ENCODE results near the gene ASB1. TPM values are rescaled to one million over a fixed set of nuclear protein-coding genes. Genes with fewer than 3 reads are reported as not detected.

ASB1 gene
- total RNA-seq, 1 experiment from 2014 or later, result 28.9 TPM

- Histone ChIP-seq H3K36me3 (ENCODE audit: low read depth, low read length) (peaks cover 2% of the 10 kb centered on the region; the same call in 1 of the 2 replicates), H3K4me2 (ENCODE audit: low read length) (no peak overlapping the region), H3K27ac (ENCODE audit: low read length) (no peak overlapping the region), H2AFZ (ENCODE audit: low read length) (no peak overlapping the region), H3F3A (ENCODE audit: low read length, unreplicated experiment) (peaks cover 2% of the 10 kb centered on the region), H3K9me3 (ENCODE audit: low read length) (peaks cover 6% of the 10 kb centered on the region; the same call in 1 of the 2 replicates), H3K9ac (ENCODE audit: low read length) (no peak overlapping the region), H4K20me1 (ENCODE audit: low read length) (no peaks in the 10 kb centered on the region), H3K27me3 (ENCODE audit: low read length) (no peaks in the 10 kb centered on the region), H3K4me3 (ENCODE audit: low read length) (no peak overlapping the region), H3K9me2 (replicated peaks; ENCODE audit: low read length) (no peaks in the 10 kb centered on the region), H3K4me1 (ENCODE audit: insufficient read depth, low read length) (peaks cover 5% of the 10 kb centered on the region), H3K79me2 (ENCODE audit: low read length) (no peaks in the 10 kb centered on the region)
- CTCF ChIA-PET, result no interaction called here
- intact Hi-C loops (cut with micrococcal nuclease), result no loop called here
- no peak for ATAC-seq
- TF ChIP-seq EZH2 (IDR thresholded peaks at IDR 0.05; ENCODE audit: low read length, unreplicated experiment) (no peak), EZH2phosphoT487 (IDR thresholded peaks at IDR 0.05; ENCODE audit: borderline replicate concordance, low read length) (no peak), CTCF (conservative IDR thresholded peaks at IDR 0.05; ENCODE audit: low read depth, low read length) (no peak)
- no peak for DNase-seq
- BruUV-seq (replicated peaks), result no TSS peak
- POLR2A ChIA-PET (ENCODE audit: unreplicated experiment), result no interaction called here
Measured at GRCh38 chr2:238473014-238473413, 46.3 kb downstream of the ASB1 start.

- no peak for TF ChIP-seq EZH2 (IDR thresholded peaks at IDR 0.05; ENCODE audit: low read length, unreplicated experiment)
- TF ChIP-seq EZH2phosphoT487 (IDR thresholded peaks at IDR 0.05; ENCODE audit: borderline replicate concordance, low read length), result no peak
- TF ChIP-seq CTCF (conservative IDR thresholded peaks at IDR 0.05; ENCODE audit: low read depth, low read length), result no peak
- BruUV-seq (replicated peaks), result no TSS peak
- H2AFZ ChIP-seq (ENCODE audit: low read length), result no peak overlapping the region
- ATAC-seq (no peak), DNase-seq (no peak)
- H3K79me2 ChIP-seq (ENCODE audit: low read length), result no peaks in the 10 kb centered on the region
- ChIA-PET CTCF (no interaction called here), POLR2A (ENCODE audit: unreplicated experiment) (no interaction called here)
- no peak overlapping the region for H3K9ac ChIP-seq (ENCODE audit: low read length)
- H3K4me2 ChIP-seq (ENCODE audit: low read length), result no peak overlapping the region
- peaks cover 2% of the 10 kb centered on the region; the same call in 1 of the 2 replicates for H3K36me3 ChIP-seq (ENCODE audit: low read depth, low read length)
- H3F3A ChIP-seq (ENCODE audit: low read length, unreplicated experiment), result no peaks in the 10 kb centered on the region
- peaks cover 6% of the 10 kb centered on the region; the same call in 1 of the 2 replicates for H3K9me3 ChIP-seq (ENCODE audit: low read length)
- H3K27me3 ChIP-seq (ENCODE audit: low read length), result no peaks in the 10 kb centered on the region
- H3K9me2 ChIP-seq (replicated peaks; ENCODE audit: low read length), result no peaks in the 10 kb centered on the region
- H3K4me3 ChIP-seq (ENCODE audit: low read length), result no peak overlapping the region
- intact Hi-C loops (cut with micrococcal nuclease), result no loop called here
- no peaks in the 10 kb centered on the region for H3K4me1 ChIP-seq (ENCODE audit: insufficient read depth, low read length)
- no peaks in the 10 kb centered on the region for H4K20me1 ChIP-seq (ENCODE audit: low read length)
- H3K27ac ChIP-seq (ENCODE audit: low read length), result no peak overlapping the region
Measured at GRCh38 chr2:238473523-238473922, 46.8 kb downstream of the ASB1 start.

- H3K36me3 ChIP-seq (ENCODE audit: low read depth, low read length), result no peaks in the 10 kb centered on the region; the same call in 1 of the 2 replicates
- no peak overlapping the region for H3K4me3 ChIP-seq (ENCODE audit: low read length)
- TF ChIP-seq EZH2phosphoT487 (IDR thresholded peaks at IDR 0.05; ENCODE audit: borderline replicate concordance, low read length) (no peak), CTCF (conservative IDR thresholded peaks at IDR 0.05; ENCODE audit: low read depth, low read length) (no peak), EZH2 (IDR thresholded peaks at IDR 0.05; ENCODE audit: low read length, unreplicated experiment) (no peak)
- BruUV-seq (replicated peaks), result no TSS peak
- intact Hi-C loops (cut with micrococcal nuclease), result no loop called here
- H4K20me1 ChIP-seq (ENCODE audit: low read length), result no peaks in the 10 kb centered on the region
- ChIA-PET POLR2A (ENCODE audit: unreplicated experiment) (no interaction called here), CTCF (no interaction called here)
- no peaks in the 10 kb centered on the region for H3K27me3 ChIP-seq (ENCODE audit: low read length)
- no peak overlapping the region for H3K27ac ChIP-seq (ENCODE audit: low read length)
- H3K9ac ChIP-seq (ENCODE audit: low read length), result no peak overlapping the region
- H3K4me1 ChIP-seq (ENCODE audit: insufficient read depth, low read length), result no peaks in the 10 kb centered on the region
- H3F3A ChIP-seq (ENCODE audit: low read length, unreplicated experiment), result no peaks in the 10 kb centered on the region
- no peak for ATAC-seq
- no peaks in the 10 kb centered on the region for H3K9me2 ChIP-seq (replicated peaks; ENCODE audit: low read length)
- H3K79me2 ChIP-seq (ENCODE audit: low read length), result no peaks in the 10 kb centered on the region
- no peak overlapping the region for H3K4me2 ChIP-seq (ENCODE audit: low read length)
- H3K9me3 ChIP-seq (ENCODE audit: low read length), result peaks cover 6% of the 10 kb centered on the region; the same call in 1 of the 2 replicates
- no peak overlapping the region for H2AFZ ChIP-seq (ENCODE audit: low read length)
- DNase-seq, result no peak
Measured at GRCh38 chr2:238475034-238475433, 48.3 kb downstream of the ASB1 start.
